Neuronal stem cell (in vitro differentiated cells): ENCODE measurements around the gene PTPRG.
A peak's percentile ranks its signal among the peaks of the same experiment; 100 is the strongest.

Experiments used
- DNase-seq: peaks from one replicate; pipeline ENCODE4 v3.0.0-alpha.2; 2013; ENCODE audit warnings: low spot score
- H2AFZ ChIP-seq: one replicate; pipeline ENCODE4 v1.6.1; 2013; ENCODE audit warnings: mild to moderate bottlenecking, low read length, inconsistent platforms
- H2AK5ac ChIP-seq: 2 replicates; pipeline ENCODE4 v1.6.1; 2013; ENCODE audit warnings: low read depth, mild to moderate bottlenecking, inconsistent platforms, low read length, moderate library complexity, mixed read lengths
- H2BK120ac ChIP-seq: 2 replicates; pipeline ENCODE4 v1.6.1; 2013; ENCODE audit warnings: low read depth, mild to moderate bottlenecking, inconsistent platforms, low read length, moderate library complexity, mixed read lengths
- H2BK12ac ChIP-seq: one replicate; pipeline ENCODE4 v1.6.1; 2013; ENCODE audit warnings: low read length, inconsistent platforms
- H2BK15ac ChIP-seq: 2 replicates; pipeline ENCODE4 v1.6.1; 2013; ENCODE audit warnings: mild to moderate bottlenecking, low read length, inconsistent platforms, mixed read lengths
- H2BK5ac ChIP-seq: one replicate; pipeline ENCODE4 v1.6.1; 2013; ENCODE audit warnings: inconsistent platforms, mild to moderate bottlenecking, low read length, moderate library complexity
- H3K14ac ChIP-seq: one replicate; pipeline ENCODE4 v1.6.1; 2013; ENCODE audit warnings: low read length, inconsistent platforms
- H3K18ac ChIP-seq: 2 replicates; pipeline ENCODE4 v1.6.1; 2013; ENCODE audit warnings: low read length, inconsistent platforms
- H3K23ac ChIP-seq: 2 replicates; pipeline ENCODE4 v1.6.1; 2013; ENCODE audit warnings: low read depth, mild to moderate bottlenecking, mixed read lengths, low read length, inconsistent platforms; ENCODE audit not compliant: poor library complexity
- H3K27ac ChIP-seq: replicated peaks from 3 replicates; pipeline ENCODE4 v1.5.1; 2013; ENCODE audit warnings: low read length, inconsistent platforms
- H3K27me3 ChIP-seq, 3 experiments: 2 replicates each; pipeline ENCODE4 v1.6.1; 2013; ENCODE audit warnings: low read length in 3 of 3, mild to moderate bottlenecking in 2 of 3, inconsistent platforms in 1 of 3, low read depth in 1 of 3, mixed read lengths in 1 of 3, moderate library complexity in 1 of 3; ENCODE audit not compliant: control insufficient read depth in 3 of 3, insufficient read depth in 3 of 3
- H3K36me3 ChIP-seq, 2 donors: replicated peaks in 1 of 2; 2 replicates each; pipeline ENCODE4 v1.6.1; 2013; ENCODE audit warnings: low read length in 2 of 2; ENCODE audit not compliant: control insufficient read depth in 2 of 2, insufficient read depth in 2 of 2
- H3K4ac ChIP-seq: 2 replicates; pipeline ENCODE4 v1.6.1; 2013; ENCODE audit warnings: inconsistent platforms, mild to moderate bottlenecking, low read length, moderate library complexity
- H3K4me1 ChIP-seq, 2 donors: 1 replicate in 1 of 2; 2 replicates in 1 of 2; pipeline ENCODE4 v1.6.1; 2013; ENCODE audit warnings: low read length in 2 of 2, low read depth in 1 of 2; ENCODE audit not compliant: control insufficient read depth in 2 of 2, insufficient read depth in 1 of 2
- H3K4me2 ChIP-seq: one replicate; pipeline ENCODE4 v1.6.1; 2013; ENCODE audit warnings: mild to moderate bottlenecking, low read length, inconsistent platforms; ENCODE audit not compliant: insufficient read depth, poor library complexity, severe bottlenecking
- H3K4me3 ChIP-seq, 2 donors: 2 replicates each; pipeline ENCODE4 v1.5.1; 2013; ENCODE audit warnings: low read length in 2 of 2, mild to moderate bottlenecking in 2 of 2, inconsistent platforms in 1 of 2, moderate library complexity in 1 of 2
- H3K79me1 ChIP-seq: one replicate; pipeline ENCODE4 v1.6.1; 2013; ENCODE audit warnings: low read depth, mild to moderate bottlenecking, inconsistent platforms, low read length, moderate library complexity
- H3K9ac ChIP-seq: one replicate; pipeline ENCODE4 v1.6.1; 2013; ENCODE audit warnings: mild to moderate bottlenecking, low read depth, low read length, inconsistent platforms; ENCODE audit not compliant: poor library complexity
- H3K9me3 ChIP-seq, 2 donors: replicated peaks in 1 of 2; 2 replicates each; pipeline versions ENCODE3 to v1.6.1; 2013; ENCODE audit warnings: low read length in 2 of 2, mild to moderate bottlenecking in 2 of 2, inconsistent platforms in 1 of 2, low read depth in 1 of 2, mixed read lengths in 1 of 2, moderate library complexity in 1 of 2; ENCODE audit not compliant: control insufficient read depth in 2 of 2, insufficient read depth in 1 of 2
- H4K8ac ChIP-seq: one replicate; pipeline ENCODE4 v1.6.1; 2013; ENCODE audit warnings: low read depth, mild to moderate bottlenecking, inconsistent platforms, low read length, moderate library complexity
- H4K91ac ChIP-seq: one replicate; pipeline ENCODE4 v1.6.1; 2013; ENCODE audit warnings: low read length, low read depth, mild to moderate bottlenecking, inconsistent platforms; ENCODE audit not compliant: poor library complexity
- WGBS, 2 donors: extraction: QIAGEN DNeasy Blood & Tissue Kit; methylation state at CpG; one replicate each; pipeline ENCODE4 v1.1.7; 2013; ENCODE audit warnings: missing lambda C conversion rate in 2 of 2, mixed read lengths in 1 of 2; ENCODE audit not compliant: insufficient read length in 2 of 2, insufficient replicate concordance in 1 of 2; ENCODE audit errors: extremely low coverage in 2 of 2; 5-methylcytosine and 5-hydroxymethylcytosine counted together

Gene PTPRG

GRCh38 chr3:61805510-61806080 is 244.2 kb downstream of the PTPRG start:
- no peak for DNase-seq
- Histone ChIP-seq H4K91ac (no peak overlapping the region), H2BK12ac (no peak overlapping the region), H3K4ac (no peak overlapping the region), H3K4me1 (peaks cover 9 to 10% of the 10 kb centered on the region in 2 donors), H2BK5ac (no peak overlapping the region), H3K27me3 (no peaks in the 10 kb centered on the region), H3K36me3 (peaks cover 0 to 1% of the 10 kb centered on the region in 2 donors), H4K8ac (no peak overlapping the region), H2BK120ac (no peak overlapping the region), H2BK15ac (no peak overlapping the region), H3K4me2 (no peak overlapping the region), H2AFZ (no peak overlapping the region), H3K4me3 (no peak overlapping the region), H3K9ac (no peak overlapping the region), H3K18ac (no peak overlapping the region), H3K27ac (no peak overlapping the region), H3K23ac (no peak overlapping the region), H3K14ac (no peak overlapping the region), H3K79me1 (no peaks in the 10 kb centered on the region), H3K9me3 (no peaks in the 10 kb centered on the region), H2AK5ac (no peak overlapping the region)
- WGBS, 2 donors, result no CpG with 5 or more reads among the region's 3 CpGs

GRCh38 chr3:61806810-61807209 is 245.4 kb downstream of the PTPRG start:
- no CpG with 5 or more reads among the region's 4 CpGs for WGBS, 2 donors
- Histone ChIP-seq H3K14ac (no peak overlapping the region), H4K91ac (no peak overlapping the region)

GRCh38 chr3:61807865-61808276 is 246.5 kb downstream of the PTPRG start:
- DNase-seq, result no peak
- no peak overlapping the region for H3K14ac ChIP-seq
- H2BK15ac ChIP-seq, result no peak overlapping the region
- no peak overlapping the region for H2BK12ac ChIP-seq
- whole genome bisulfite sequencing, 2 donors, result no CpG with 5 or more reads among the region's 6 CpGs
- H2AFZ ChIP-seq, result peak overlapping the region; percentile 30
- no peak overlapping the region for H3K27ac ChIP-seq
- no peak overlapping the region for H4K8ac ChIP-seq
- no peaks in the 10 kb centered on the region for H3K9me3 ChIP-seq
- no peak overlapping the region for H3K4ac ChIP-seq
- no peaks in the 10 kb centered on the region for H3K79me1 ChIP-seq
- H4K91ac ChIP-seq, result no peak overlapping the region
- H3K18ac ChIP-seq, result no peak overlapping the region
- no peak overlapping the region for H2BK5ac ChIP-seq
- no peaks in the 10 kb centered on the region for H3K27me3 ChIP-seq
- no peaks in the 10 kb centered on the region for H3K36me3 ChIP-seq
- no peak overlapping the region for H2AK5ac ChIP-seq
- H3K4me1 ChIP-seq, result peaks cover 9 to 10% of the 10 kb centered on the region in 2 donors
- H3K4me2 ChIP-seq, result no peak overlapping the region
- H2BK120ac ChIP-seq, result no peak overlapping the region
- H3K23ac ChIP-seq, result no peak overlapping the region
- H3K4me3 ChIP-seq, result no peak overlapping the region
- no peak overlapping the region for H3K9ac ChIP-seq

More at GRCh38 chr3:61806810-61807209, 245.4 kb downstream of the PTPRG start:
- Histone ChIP-seq H2BK5ac (no peak overlapping the region), H3K27me3 (no peaks in the 10 kb centered on the region), H2BK12ac (no peak overlapping the region), H3K9me3 (no peaks in the 10 kb centered on the region), H3K36me3 (no peaks in the 10 kb centered on the region), H3K23ac (no peak overlapping the region), H3K27ac (no peak overlapping the region), H3K79me1 (no peaks in the 10 kb centered on the region), H3K9ac (no peak overlapping the region), H2BK120ac (no peak overlapping the region), H2AK5ac (no peak overlapping the region), H3K4ac (no peak overlapping the region), H3K18ac (no peak overlapping the region), H4K8ac (no peak overlapping the region), H3K4me1 (peaks cover 9 to 10% of the 10 kb centered on the region in 2 donors), H3K4me3 (no peak overlapping the region), H3K4me2 (no peak overlapping the region), H2BK15ac (no peak overlapping the region), H2AFZ (no peak overlapping the region)
- no peak for DNase-seq

GRCh38 chr3:61808526-61808925 is 247.2 kb downstream of the PTPRG start:
- Histone ChIP-seq H3K4me3 (no peak overlapping the region), H3K4me1 (peaks cover 9 to 10% of the 10 kb centered on the region in 2 donors), H2BK15ac (no peak overlapping the region), H3K4me2 (no peak overlapping the region), H3K9me3 (no peaks in the 10 kb centered on the region), H2BK5ac (no peak overlapping the region), H3K9ac (no peak overlapping the region), H2AFZ (no peak overlapping the region), H2BK120ac (no peak overlapping the region), H3K79me1 (no peaks in the 10 kb centered on the region), H3K23ac (no peak overlapping the region), H2BK12ac (no peak overlapping the region), H3K27me3 (no peaks in the 10 kb centered on the region), H3K18ac (no peak overlapping the region), H3K4ac (no peak overlapping the region), H3K36me3 (no peaks in the 10 kb centered on the region), H3K27ac (no peak overlapping the region), H3K14ac (no peak overlapping the region), H4K8ac (no peak overlapping the region), H2AK5ac (no peak overlapping the region), H4K91ac (no peak overlapping the region)
- WGBS, 2 donors, result no CpG with 5 or more reads among the region's 5 CpGs
- no peak for DNase-seq
